Mesenchymal stem cell (in vitro differentiated cells and primary cell): ENCODE data around the gene STYXL2.

Experiments
- DNase-seq: peaks from one replicate; pipeline ENCODE4 v3.0.0-alpha.2; 2013
- H2AFZ ChIP-seq: one replicate; pipeline ENCODE4 v1.6.1; 2013; ENCODE audit warnings: low read depth, mild to moderate bottlenecking, control low read depth, inconsistent platforms, low read length, moderate library complexity
- H2AK5ac ChIP-seq: 2 replicates; pipeline ENCODE4 v1.6.1; 2013; ENCODE audit warnings: low read length, moderate library complexity, mild to moderate bottlenecking, inconsistent platforms; ENCODE audit not compliant: severe bottlenecking
- H2BK120ac ChIP-seq: one replicate; pipeline ENCODE4 v1.6.1; 2013; ENCODE audit warnings: low read depth, mild to moderate bottlenecking, inconsistent platforms, low read length, moderate library complexity
- H2BK12ac ChIP-seq, 2 experiments: one replicate each; pipeline ENCODE4 v1.6.1; 2013; ENCODE audit warnings: inconsistent platforms in 2 of 2, low read length in 2 of 2, mild to moderate bottlenecking in 2 of 2, moderate library complexity in 2 of 2, control low read depth in 1 of 2
- H2BK15ac ChIP-seq: one replicate; pipeline ENCODE4 v1.6.1; 2013; ENCODE audit warnings: mild to moderate bottlenecking, low read depth, inconsistent platforms; ENCODE audit not compliant: poor library complexity, severe bottlenecking
- H2BK5ac ChIP-seq: 2 replicates; pipeline ENCODE4 v1.6.1; 2013; ENCODE audit warnings: low read depth, mild to moderate bottlenecking, low read length, control low read depth, inconsistent platforms; ENCODE audit not compliant: poor library complexity, severe bottlenecking
- H3K14ac ChIP-seq, 2 experiments: one replicate each; pipeline ENCODE4 v1.6.1; 2013; ENCODE audit warnings: inconsistent platforms in 2 of 2, low read length in 2 of 2, control low read depth in 1 of 2, mild to moderate bottlenecking in 1 of 2, moderate library complexity in 1 of 2
- H3K18ac ChIP-seq, 2 experiments: one replicate each; pipeline ENCODE4 v1.6.1; 2013; ENCODE audit warnings: inconsistent platforms in 2 of 2, low read length in 2 of 2, control low read depth in 1 of 2, low read depth in 1 of 2, mild to moderate bottlenecking in 1 of 2
- H3K23ac ChIP-seq, 2 experiments: one replicate each; pipeline ENCODE4 v1.6.1; 2013; ENCODE audit warnings: inconsistent platforms in 2 of 2, low read length in 2 of 2, mild to moderate bottlenecking in 2 of 2, moderate library complexity in 2 of 2, control low read depth in 1 of 2
- H3K27ac ChIP-seq: 2 replicates; pipeline ENCODE4 v1.5.1; 2013; ENCODE audit warnings: mild to moderate bottlenecking, moderate library complexity, low read length, control low read depth, inconsistent platforms; ENCODE audit not compliant: poor library complexity, severe bottlenecking
- H3K27me3 ChIP-seq, 2 experiments: 2 replicates each; pipeline versions ENCODE4 v1.6.1 to v1.7.0; 2013; ENCODE audit warnings: low read length in 2 of 2, mild to moderate bottlenecking in 2 of 2, moderate library complexity in 2 of 2, control low read depth in 1 of 2, inconsistent platforms in 1 of 2; ENCODE audit not compliant: control insufficient read depth in 1 of 2, insufficient read depth in 1 of 2
- H3K36me3 ChIP-seq, 2 experiments: 2 replicates each; pipeline versions ENCODE4 v1.6.1 to v1.7.0; 2013; ENCODE audit warnings: low read length in 2 of 2, control low read depth in 1 of 2, inconsistent platforms in 1 of 2, low read depth in 1 of 2, mild to moderate bottlenecking in 1 of 2; ENCODE audit not compliant: insufficient read depth in 2 of 2, control insufficient read depth in 1 of 2
- H3K4ac ChIP-seq, 2 experiments: one replicate each; pipeline ENCODE4 v1.6.1; 2013; ENCODE audit warnings: inconsistent platforms in 2 of 2, low read length in 2 of 2, mild to moderate bottlenecking in 2 of 2, moderate library complexity in 2 of 2, control low read depth in 1 of 2, low read depth in 1 of 2
- H3K4me1 ChIP-seq: 2 replicates; pipeline ENCODE4 v1.6.1; 2013; ENCODE audit warnings: low read depth, low read length, control low read depth; ENCODE audit not compliant: control insufficient read depth, insufficient read depth
- H3K4me2 ChIP-seq: 2 replicates; pipeline ENCODE4 v1.6.1; 2013; ENCODE audit warnings: low read length, mild to moderate bottlenecking, inconsistent platforms; ENCODE audit not compliant: poor library complexity, severe bottlenecking
- H3K4me3 ChIP-seq, 2 experiments: 2 replicates each; pipeline versions ENCODE4 v1.5.1 to v1.7.0; 2013; ENCODE audit warnings: low read length in 2 of 2, mild to moderate bottlenecking in 2 of 2, control low read depth in 1 of 2, low read depth in 1 of 2; ENCODE audit not compliant: insufficient read depth in 1 of 2
- H3K79me1 ChIP-seq: replicated peaks from 2 replicates; pipeline ENCODE4 v1.6.1; 2013; ENCODE audit warnings: mild to moderate bottlenecking, control low read depth, low read length, inconsistent platforms; ENCODE audit not compliant: poor library complexity, severe bottlenecking
- H3K9ac ChIP-seq: 2 replicates; pipeline ENCODE4 v1.7.0; 2013; ENCODE audit warnings: mild to moderate bottlenecking, low read length, moderate library complexity
- H3K9me3 ChIP-seq: 2 replicates; pipeline ENCODE4 v1.7.0; 2013; ENCODE audit warnings: mild to moderate bottlenecking, low read length; ENCODE audit not compliant: control insufficient read depth
- H4K8ac ChIP-seq: one replicate; pipeline ENCODE4 v1.6.1; 2013; ENCODE audit warnings: inconsistent platforms, mild to moderate bottlenecking, low read length, moderate library complexity
- H4K91ac ChIP-seq: one replicate; pipeline ENCODE4 v1.6.1; 2013; ENCODE audit warnings: mild to moderate bottlenecking, low read length, inconsistent platforms
- WGBS: methylation state at CpG from one replicate; pipeline ENCODE4 v1.1.7; 2013; ENCODE audit warnings: mixed read lengths; 5-methylcytosine and 5-hydroxymethylcytosine counted together

Gene STYXL2

GRCh38 chr1:167132301-167133010, 38.6 kb downstream of the STYXL2 start:
- no peak overlapping the region for H3K18ac ChIP-seq
- no peak overlapping the region for H3K4ac ChIP-seq
- DNase-seq, result no peak
- peaks cover 5% of the 10 kb centered on the region for H3K4me1 ChIP-seq
- H4K91ac ChIP-seq, result no peak overlapping the region
- H3K27ac ChIP-seq, result no peak overlapping the region
- H3K9ac ChIP-seq, result no peak overlapping the region
- H3K23ac ChIP-seq, result no peak overlapping the region
- no peak overlapping the region for H2BK120ac ChIP-seq
- peaks cover 13 to 75% of the 10 kb centered on the region in 2 experiments for H3K27me3 ChIP-seq
- H3K9me3 ChIP-seq, result no peaks in the 10 kb centered on the region
- H3K14ac ChIP-seq, result no peak overlapping the region
- no peak overlapping the region for H2BK15ac ChIP-seq
- H4K8ac ChIP-seq, result no peak overlapping the region
- WGBS, result 86% methylated on average over 6 of the region's 8 CpGs
- no peaks in the 10 kb centered on the region for H3K36me3 ChIP-seq
- H3K4me2 ChIP-seq, result no peak overlapping the region
- H2BK12ac ChIP-seq, result no peak overlapping the region
- H2AK5ac ChIP-seq, result no peak overlapping the region
- H3K79me1 ChIP-seq, result no peaks in the 10 kb centered on the region
- no peak overlapping the region for H2BK5ac ChIP-seq
- H3K4me3 ChIP-seq, result no peak overlapping the region
- no peak overlapping the region for H2AFZ ChIP-seq

GRCh38 chr1:167135281-167135840, 41.5 kb downstream of the STYXL2 start:
- Histone ChIP-seq H2BK120ac (no peak overlapping the region), H2AK5ac (peak overlapping the region; percentile 64), H3K27me3 (peaks cover 0 to 66% of the 10 kb centered on the region in 2 experiments), H3K9ac (no peak overlapping the region), H3K4me1 (peaks cover 5% of the 10 kb centered on the region), H2BK15ac (no peak overlapping the region), H3K4me3 (no peak overlapping the region), H3K4ac (peak overlapping the region in 1 of 2 experiments; percentile 57), H3K27ac (no peak overlapping the region), H2AFZ (no peak overlapping the region), H3K9me3 (no peaks in the 10 kb centered on the region), H3K23ac (no peak overlapping the region), H2BK5ac (no peak overlapping the region), H4K8ac (peak overlapping the region; percentile 7), H3K14ac (no peak overlapping the region), H3K18ac (no peak overlapping the region), H3K36me3 (no peaks in the 10 kb centered on the region), H3K4me2 (no peak overlapping the region), H4K91ac (no peak overlapping the region), H2BK12ac (peak overlapping the region in 1 of 2 experiments; percentile 61), H3K79me1 (no peaks in the 10 kb centered on the region)
- no peak for DNase-seq
- WGBS, result 92% methylated on average over 3 of the region's 4 CpGs

- no peaks in the 10 kb centered on the region for H3K36me3 ChIP-seq
- DNase-seq, result peak; percentile 87
- H3K4me2 ChIP-seq, result no peak overlapping the region
- H3K27me3 ChIP-seq, result peaks cover 0 to 63% of the 10 kb centered on the region in 2 experiments
- no peak overlapping the region for H2BK5ac ChIP-seq
- H3K14ac ChIP-seq, result no peak overlapping the region
- H2BK12ac ChIP-seq, result no peak overlapping the region
- peak overlapping the region in 1 of 2 experiments; percentile 30 for H3K18ac ChIP-seq
- no peak overlapping the region for H3K4ac ChIP-seq
- H3K23ac ChIP-seq, result no peak overlapping the region
- H3K27ac ChIP-seq, result peak overlapping the region; percentile 65
- H3K79me1 ChIP-seq, result no peaks in the 10 kb centered on the region
- no peak overlapping the region for H2AFZ ChIP-seq
- H3K9me3 ChIP-seq, result no peaks in the 10 kb centered on the region
- peak overlapping the region; percentile 49 for H4K91ac ChIP-seq
- H3K9ac ChIP-seq, result no peak overlapping the region
- H4K8ac ChIP-seq, result peak overlapping the region; percentile 23
- 0% methylated on average over 2 of the region's 2 CpGs for WGBS
- no peak overlapping the region for H2BK15ac ChIP-seq
- H2AK5ac ChIP-seq, result peak overlapping the region; percentile 44
- no peak overlapping the region for H3K4me3 ChIP-seq
- no peak overlapping the region for H2BK120ac ChIP-seq
- H3K4me1 ChIP-seq, result peaks cover 5% of the 10 kb centered on the region
Observed at GRCh38 chr1:167136191-167136614, 42.3 kb downstream of the STYXL2 start.

- Histone ChIP-seq H2BK15ac (no peak overlapping the region), H3K36me3 (no peaks in the 10 kb centered on the region), H3K18ac (no peak overlapping the region), H3K27me3 (peaks cover 0 to 58% of the 10 kb centered on the region in 2 experiments), H2BK5ac (no peak overlapping the region), H3K9me3 (no peaks in the 10 kb centered on the region), H3K14ac (no peak overlapping the region), H2AK5ac (no peak overlapping the region), H3K9ac (no peak overlapping the region), H3K4ac (no peak overlapping the region), H3K27ac (no peak overlapping the region), H3K79me1 (no peaks in the 10 kb centered on the region), H4K8ac (no peak overlapping the region), H3K4me1 (peaks cover 5% of the 10 kb centered on the region), H3K4me2 (no peak overlapping the region), H2BK12ac (no peak overlapping the region), H2BK120ac (no peak overlapping the region), H3K4me3 (no peak overlapping the region), H3K23ac (no peak overlapping the region), H4K91ac (no peak overlapping the region), H2AFZ (no peak overlapping the region)
- WGBS, result 100% methylated on average over 1 of the region's 2 CpGs
- no peak for DNase-seq
Observed at GRCh38 chr1:167136806-167137205, 42.9 kb downstream of the STYXL2 start.
